ENCODE data around the gene NR3C2.

DNA sequence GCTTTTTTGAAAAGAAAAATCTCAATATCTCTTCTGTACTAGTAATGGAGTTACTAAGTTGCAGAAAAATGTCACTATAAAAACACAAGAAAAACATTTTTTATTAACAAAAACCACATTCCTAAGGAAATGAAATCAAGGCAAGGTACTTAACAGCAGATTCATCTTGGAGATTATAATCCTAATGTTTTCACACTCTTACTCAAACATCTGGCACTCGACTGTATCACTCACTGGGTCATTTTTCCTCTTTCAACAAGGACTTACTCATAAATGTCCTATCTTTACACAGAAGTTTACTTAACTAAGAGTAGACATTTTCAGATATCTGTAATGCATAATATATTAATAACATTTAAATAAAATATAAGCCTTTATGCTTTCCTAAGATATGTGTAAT lies 216.6 kb downstream of the NR3C2 start:
- TF ChIP-seq, protein P1, sequence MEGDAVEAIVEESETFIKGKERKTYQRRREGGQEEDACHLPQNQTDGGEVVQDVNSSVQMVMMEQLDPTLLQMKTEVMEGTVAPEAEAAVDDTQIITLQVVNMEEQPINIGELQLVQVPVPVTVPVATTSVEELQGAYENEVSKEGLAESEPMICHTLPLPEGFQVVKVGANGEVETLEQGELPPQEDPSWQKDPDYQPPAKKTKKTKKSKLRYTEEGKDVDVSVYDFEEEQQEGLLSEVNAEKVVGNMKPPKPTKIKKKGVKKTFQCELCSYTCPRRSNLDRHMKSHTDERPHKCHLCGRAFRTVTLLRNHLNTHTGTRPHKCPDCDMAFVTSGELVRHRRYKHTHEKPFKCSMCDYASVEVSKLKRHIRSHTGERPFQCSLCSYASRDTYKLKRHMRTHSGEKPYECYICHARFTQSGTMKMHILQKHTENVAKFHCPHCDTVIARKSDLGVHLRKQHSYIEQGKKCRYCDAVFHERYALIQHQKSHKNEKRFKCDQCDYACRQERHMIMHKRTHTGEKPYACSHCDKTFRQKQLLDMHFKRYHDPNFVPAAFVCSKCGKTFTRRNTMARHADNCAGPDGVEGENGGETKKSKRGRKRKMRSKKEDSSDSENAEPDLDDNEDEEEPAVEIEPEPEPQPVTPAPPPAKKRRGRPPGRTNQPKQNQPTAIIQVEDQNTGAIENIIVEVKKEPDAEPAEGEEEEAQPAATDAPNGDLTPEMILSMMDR (conservative IDR thresholded peaks at IDR 0.05), result no peak
- TF ChIP-seq EZH2 (IDR thresholded peaks at IDR 0.05; ENCODE audit: low read depth), result no peak

Data from PC-9 (cell line).